ENCODE results near the gene QARS1.

Gene QARS1

GRCh38 chr3:49054344-49054862 lies 50.2 kb downstream of the QARS1 start:
- no peak for DNase-seq (ENCODE audit: low read depth in 1 of 2, low spot score in 1 of 2)

DNA sequence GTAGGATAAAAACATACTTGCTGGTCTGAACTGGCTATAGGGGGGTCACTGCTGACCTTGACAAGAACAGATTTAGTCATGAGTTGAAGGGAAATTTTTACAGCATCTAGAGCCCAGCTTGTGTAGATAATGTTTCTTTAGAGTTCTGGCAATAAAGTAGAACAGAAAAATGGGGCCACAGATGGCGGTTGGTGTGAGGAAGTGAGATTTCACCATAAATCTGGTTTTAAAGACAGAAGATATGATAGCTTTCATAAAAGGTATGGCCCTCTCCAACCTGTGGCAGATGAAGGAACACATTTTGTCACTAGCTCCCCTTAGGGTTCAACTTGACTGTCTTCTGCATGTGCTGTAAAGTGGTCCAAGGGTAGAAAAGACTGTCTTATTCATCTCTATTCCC lies 51.0 kb downstream of the QARS1 start:
- DNase-seq (ENCODE audit: low read depth in 1 of 2, low spot score in 1 of 2) = no peak
